B cell (primary cell): Measurements from ENCODE around the gene ALOX15. TPM values are rescaled to one million over a fixed set of nuclear protein-coding genes. Genes with fewer than 3 reads are reported as not detected.

Experiments
- ATAC-seq: fragments of 200-7000 bp; cut with Tn5 transposase; one replicate; pipeline ENCODE4 v1.10.0; 2021; ENCODE audit warnings: low read depth, mild to moderate bottlenecking, moderate number of reproducible peaks, moderate library complexity
- CTCF ChIA-PET: fragments of 350-600 bp; sonication (Branson Sonifier 250); formaldehyde crosslinking; loops from one replicate; lab custom pipeline; 2021; ENCODE audit warnings: antibody characterized with exemption, inconsistent platforms; lab: Charles Lee
- POLR2A ChIA-PET: fragments of 350-600 bp; sonication (Branson Sonifier 250); formaldehyde crosslinking; loops from one replicate; lab custom pipeline; 2021; ENCODE audit warnings: antibody characterized with exemption; lab: Charles Lee
- DNase-seq: peaks from one replicate; pipeline ENCODE4 v3.0.0; 2013
- H2AFZ ChIP-seq: 2 replicates; pipeline ENCODE4 v1.6.1; 2012; ENCODE audit warnings: mild to moderate bottlenecking, low read depth, low read length; ENCODE audit not compliant: insufficient read depth, poor library complexity, severe bottlenecking
- H3K27ac ChIP-seq, 2 donors: 1 replicate in 1 of 2; 2 replicates in 1 of 2; pipeline ENCODE4 v1.5.1; 2012 to 2013; ENCODE audit warnings: low read length in 2 of 2, mild to moderate bottlenecking in 2 of 2, moderate library complexity in 1 of 2
- H3K27me3 ChIP-seq, 4 experiments: fragments of 200-600 bp in 1 of 4; sonication (generic) in 1 of 4; replicated peaks in 1 of 4; 1 replicate in 2 of 4; 2 replicates in 2 of 4; pipeline versions ENCODE4 v1.6.1 to v1.7.0; 2013 to 2016; ENCODE audit warnings: low read length in 3 of 4, mild to moderate bottlenecking in 2 of 4, mixed read lengths in 1 of 4, moderate library complexity in 1 of 4; ENCODE audit not compliant: insufficient read depth in 4 of 4, control insufficient read depth in 3 of 4; ENCODE audit errors: control extremely low read depth in 1 of 4
- H3K36me3 ChIP-seq, 2 experiments: replicated peaks in 1 of 2; 1 replicate in 1 of 2; 2 replicates in 1 of 2; pipeline versions ENCODE4 v1.6.1 to v1.7.1; 2013; ENCODE audit warnings: low read length in 1 of 2; ENCODE audit not compliant: insufficient read depth in 2 of 2, control insufficient read depth in 1 of 2; ENCODE audit errors: control extremely low read depth in 1 of 2, extremely low read depth in 1 of 2
- H3K4me1 ChIP-seq, 2 donors: fragments of 200-600 bp in 1 of 2; sonication (generic) in 1 of 2; 1 replicate in 1 of 2; 2 replicates in 1 of 2; pipeline versions ENCODE4 v1.5.1 to v1.6.1; 2013 to 2017; ENCODE audit warnings: low read length in 2 of 2; ENCODE audit not compliant: control insufficient read depth in 2 of 2, insufficient read depth in 2 of 2
- H3K4me2 ChIP-seq: replicated peaks from 2 replicates; pipeline ENCODE3; 2012; ENCODE audit warnings: mild to moderate bottlenecking, low read depth, low read length; ENCODE audit not compliant: poor library complexity, severe bottlenecking
- H3K4me3 ChIP-seq, 5 experiments: fragments of 200-600 bp in 1 of 5; sonication (generic) in 1 of 5; 1 replicate in 3 of 5; 2 replicates in 2 of 5; pipeline versions ENCODE4 v1.5.1 to v1.7.0; 2011 to 2016; ENCODE audit warnings: low read length in 4 of 5, mild to moderate bottlenecking in 4 of 5, low read depth in 2 of 5, control low read depth in 1 of 5, moderate library complexity in 1 of 5; ENCODE audit not compliant: insufficient read depth in 1 of 5; ENCODE audit errors: control extremely low read depth in 1 of 5, extremely low read depth in 1 of 5
- H3K79me2 ChIP-seq: fragments of 200-600 bp; sonication (generic); one replicate; pipeline ENCODE4 v1.6.0; 2016; ENCODE audit warnings: low read length; ENCODE audit not compliant: control insufficient read depth, insufficient read depth
- H3K9ac ChIP-seq: fragments of 200-600 bp; sonication (generic); 2 replicates; pipeline ENCODE4 v1.6.1; 2017; ENCODE audit warnings: mild to moderate bottlenecking, low read length, moderate library complexity
- H3K9me3 ChIP-seq, 3 donors: one replicate each; pipeline versions ENCODE4 v1.6.1 to v1.7.1; 2013; ENCODE audit warnings: low read length in 2 of 3; ENCODE audit not compliant: control insufficient read depth in 2 of 3, insufficient read depth in 1 of 3; ENCODE audit errors: control extremely low read depth in 1 of 3
- H4K20me1 ChIP-seq: 2 replicates; pipeline ENCODE4 v1.6.0; 2012; ENCODE audit warnings: mild to moderate bottlenecking, low read length; ENCODE audit not compliant: insufficient read depth, control insufficient read depth, poor library complexity, severe bottlenecking
- H3K27ac Mint-ChIP-seq: one replicate; pipeline ENCODE4 v1.8.0; 2021; ENCODE audit warnings: mixed read lengths
- H3K27me3 Mint-ChIP-seq: one replicate; pipeline ENCODE4 v1.8.0; 2021; ENCODE audit warnings: mixed read lengths
- H3K4me1 Mint-ChIP-seq: one replicate; pipeline ENCODE4 v1.8.0; 2021; ENCODE audit warnings: mixed read lengths
- H3K4me3 Mint-ChIP-seq: one replicate; pipeline ENCODE4 v1.8.0; 2021; ENCODE audit warnings: mixed read lengths
- H3K9me3 Mint-ChIP-seq: one replicate; pipeline ENCODE4 v1.8.0; 2022; ENCODE audit warnings: mixed read lengths; ENCODE audit not compliant: insufficient read depth
- CTCF ChIP-seq: fragments of 200-600 bp; IDR thresholded peaks from one replicate; pipeline ENCODE4 v1.8.0; 2022; ENCODE audit warnings: antibody characterized with exemption, mild to moderate bottlenecking
- EZH2 ChIP-seq: IDR thresholded peaks from 2 replicates; pipeline ENCODE4 v1.6.1; 2012; ENCODE audit warnings: borderline replicate concordance, low read depth, mild to moderate bottlenecking, moderate library complexity, low read length; ENCODE audit not compliant: insufficient read depth, poor library complexity, severe bottlenecking
- WGBS: methylation state at CpG from one replicate; pipeline ENCODE4 v1.1.5; 2013; ENCODE audit warnings: missing lambda C conversion rate; ENCODE audit not compliant: insufficient coverage; 5-methylcytosine and 5-hydroxymethylcytosine counted together
- intact Hi-C: fragments of 100-400 bp; cut with micrococcal nuclease; formaldehyde crosslinking; loops from one replicate; pipeline ENCODE4 v1.10.0; 2022
- polyA plus RNA-seq: library from polyadenylated mRNA; depleted of rRNA; stranded (reverse); fragments of >200 nt; gene quantifications from 2 replicates; pipeline ENCODE4 v1.2.3, GENCODE V29; 2012
- total RNA-seq, 2 donors: library from RNA; stranded (reverse); fragments of 120-200 nt in 1 of 2; gene quantifications; 1 replicate in 1 of 2; 2 replicates in 1 of 2; pipeline versions ENCODE4 v1.2.3 to v1.2.4, GENCODE V29; 2013 to 2022

ALOX15 gene
- total and polyA plus RNA-seq, 2 donors (not counting 1 experiment from before 2014, with no cell fraction given): 0.10 TPM; not detected in 1

DNA sequence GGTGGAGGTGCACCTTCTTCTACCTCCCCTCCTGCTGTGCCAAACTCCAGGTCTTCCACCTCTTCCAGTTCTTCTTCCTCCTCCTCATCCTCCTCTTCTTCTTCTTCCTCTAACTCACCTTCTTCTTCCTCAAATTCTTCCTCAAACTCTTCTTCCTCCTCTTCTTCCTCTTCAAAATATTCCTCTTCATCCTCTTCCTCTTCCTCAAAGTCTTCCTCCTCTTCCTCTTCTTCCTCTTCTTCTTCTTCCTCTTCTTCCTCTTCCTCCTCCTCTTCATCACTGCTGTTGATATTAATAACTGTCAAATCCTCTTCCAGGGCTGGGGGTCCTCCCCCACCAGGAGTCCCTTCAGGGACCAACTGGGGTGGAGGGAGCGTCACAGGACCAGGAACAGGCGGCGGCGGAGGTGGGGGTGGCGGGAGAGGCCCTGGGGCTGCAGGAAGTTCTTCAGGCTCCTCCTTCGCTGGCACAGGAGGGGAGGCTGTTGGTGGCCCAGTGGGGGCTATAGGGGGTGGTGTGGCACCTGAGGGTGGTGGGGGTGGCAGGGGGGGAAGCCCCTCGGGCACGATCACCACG, 30.7 kb upstream of the ALOX15 start:
- no peaks in the 10 kb centered on the region for H3K4me1 ChIP-seq
- H3K4me2 ChIP-seq: no peak overlapping the region
- intact Hi-C loops: no loop called here
- H3K79me2 ChIP-seq: no peaks in the 10 kb centered on the region
- Mint-ChIP-seq H3K27ac (no peak overlapping the region), H3K27me3 (no peaks in the 10 kb centered on the region), H3K4me1 (no peaks in the 10 kb centered on the region), H3K4me3 (no peak overlapping the region), H3K9me3 (no peaks in the 10 kb centered on the region)
- H3K27me3 ChIP-seq: no peaks in the 10 kb centered on the region
- no peak overlapping the region for H2AFZ ChIP-seq
- TF ChIP-seq EZH2 (no peak), CTCF (no peak)
- ChIA-PET CTCF (no interaction called here), POLR2A (no interaction called here)
- H3K9ac ChIP-seq: no peak overlapping the region
- DNase-seq (no peak), ATAC-seq (no peak)
- peaks cover 0 to 63% of the 10 kb centered on the region in 2 experiments for H3K36me3 ChIP-seq
- WGBS: 93% methylated on average over 3 of the region's 9 CpGs
- H3K4me3 ChIP-seq: no peak overlapping the region
- H3K9me3 ChIP-seq: no peaks in the 10 kb centered on the region
- H4K20me1 ChIP-seq: no peaks in the 10 kb centered on the region
- H3K27ac ChIP-seq: no peak overlapping the region

- Histone ChIP-seq H3K27me3 (peaks cover 0 to 6% (median 0%) of the 10 kb centered on the region in 4 experiments), H3K36me3 (peaks cover 0 to 16% of the 10 kb centered on the region in 2 experiments), H3K9ac (no peak overlapping the region), H3K9me3 (no peaks in the 10 kb centered on the region), H3K4me3 (no peak overlapping the region), H3K4me1 (no peaks in the 10 kb centered on the region), H3K4me2 (no peak overlapping the region), H2AFZ (no peak overlapping the region), H4K20me1 (no peaks in the 10 kb centered on the region), H3K27ac (no peak overlapping the region), H3K79me2 (no peaks in the 10 kb centered on the region)
- no peak for ATAC-seq
- ChIA-PET CTCF (interaction anchor here (0.7 kb wide), 1 partner anchor 118 kb away, joined by 3 read pairs; no protein-coding TSS in a partner anchor), POLR2A (no interaction called here)
- WGBS: 80% methylated on average over 1 of the region's 4 CpGs
- no peak overlapping the region for H3K4me3 Mint-ChIP-seq
- TF ChIP-seq EZH2: no peak
- TF ChIP-seq CTCF: no peak
- H3K27ac Mint-ChIP-seq: no peak overlapping the region
- no peak for DNase-seq
- H3K4me1 Mint-ChIP-seq: no peaks in the 10 kb centered on the region
- H3K27me3 Mint-ChIP-seq: peaks cover 7% of the 10 kb centered on the region
- no peaks in the 10 kb centered on the region for H3K9me3 Mint-ChIP-seq
- intact Hi-C loops: no loop called here
These were observed 25.7 kb upstream of the ALOX15 start for GRCh38 chr17:4667166-4667565.
